Heart left ventricle (tissue), 16 donors: ENCODE data around the gene RNF217. TPM values are rescaled to one million over a fixed set of nuclear protein-coding genes. Genes with fewer than 3 reads are reported as not detected.

Experiments used
- ATAC-seq, 4 donors: fragments of 200-7000 bp; cut with Tn5 transposase; one replicate each; pipeline ENCODE4 v1.9.1; 2020 to 2022; ENCODE audit warnings: moderate library complexity in 4 of 4, mild to moderate bottlenecking in 3 of 4, moderate number of reproducible peaks in 1 of 4
- DNase-seq, 5 donors: peaks; one replicate each; pipeline ENCODE4 v3.0.0-alpha.2; 2020
- H3K27ac ChIP-seq, 12 donors: fragments of 200-600 bp; sonication (generic) in 4 of 12; one replicate each; pipeline versions ENCODE4 v1.5.0 to v1.8.0; 2016 to 2022; ENCODE audit warnings: mild to moderate bottlenecking in 2 of 12
- H3K27me3 ChIP-seq, 9 donors: fragments of 200-600 bp; sonication (generic) in 2 of 9; one replicate each; pipeline versions ENCODE4 v1.5.1 to v1.8.0; 2016 to 2022; ENCODE audit warnings: mild to moderate bottlenecking in 3 of 9
- H3K36me3 ChIP-seq, 9 donors: fragments of 200-600 bp; sonication (generic) in 2 of 9; one replicate each; pipeline versions ENCODE4 v1.5.0 to v1.8.0; 2018 to 2022; ENCODE audit warnings: mild to moderate bottlenecking in 2 of 9
- H3K4me1 ChIP-seq, 12 donors: fragments of 200-600 bp; sonication (generic) in 4 of 12; one replicate each; pipeline versions ENCODE4 v1.5.0 to v1.8.0; 2016 to 2022; ENCODE audit warnings: mild to moderate bottlenecking in 3 of 12
- H3K4me3 ChIP-seq, 12 donors: fragments of 200-600 bp; sonication (generic) in 4 of 12; one replicate each; pipeline versions ENCODE4 v1.5.0 to v1.8.0; 2017 to 2022; ENCODE audit warnings: mild to moderate bottlenecking in 9 of 12, moderate library complexity in 4 of 12
- H3K9me3 ChIP-seq, 12 donors: fragments of 200-600 bp; sonication (generic) in 4 of 12; one replicate each; pipeline versions ENCODE4 v1.5.0 to v1.8.0; 2016 to 2022; ENCODE audit warnings: mild to moderate bottlenecking in 1 of 12
- POLR2A ChIP-seq, 2 donors: fragments of 450-650 bp; IDR thresholded peaks; one replicate each; pipeline ENCODE4 v1.6.1; 2017; ENCODE audit warnings: antibody characterized with exemption in 2 of 2, mild to moderate bottlenecking in 2 of 2, moderate library complexity in 2 of 2
- WGBS, 4 donors: extraction: QIAGEN DNeasy Blood & Tissue Kit in 2 of 4; methylation state at CpG; one replicate each; pipeline versions ENCODE4 v1.1.5 to v1.1.7; 2013 to 2018; 5-methylcytosine and 5-hydroxymethylcytosine counted together
- intact Hi-C, 10 donors: fragments of 100-400 bp; cut with DNase I; formaldehyde crosslinking; loops; one replicate each; pipeline versions ENCODE4 v1.11.1 to v1.14.2; 2022
- polyA plus RNA-seq, 2 donors: library from polyadenylated mRNA; stranded (reverse); fragments of 200-250 nt; gene quantifications; one replicate each; pipeline ENCODE4 v1.2.3, GENCODE V29; 2013
- total RNA-seq, 9 donors: library from RNA; depleted of rRNA in 2 of 9; stranded (reverse); fragments of >200 nt in 2 of 9; fragmentation: NEBNext Ultra II Directional in 3 of 9; extraction: Animal tissue kit (Norgen Biotek cat#: 25700) in 3 of 9; gene quantifications; one replicate each; pipeline versions ENCODE4 v1.1.0 to v1.2.4, GENCODE V29; 2016 to 2023
- TF ChIP-seq, protein P1 (sequence below), 12 donors: fragments of 200-600 bp; sonication (generic) in 4 of 12; IDR thresholded peaks; one replicate each; pipeline versions ENCODE4 v1.5.0 to v1.8.0; 2018 to 2022; ENCODE audit warnings: antibody characterized with exemption in 12 of 12, mild to moderate bottlenecking in 5 of 12
- donor health status: ischemic (EF 13 %, LVEDD 7.1; RV severe dilation, severe dysfunction).
- donor health status: healthy with polysubstance abuse.
- donor health status: DM: no; HTN: yes; CAD: no.
- donor health status: DM: no; HTN: no; CAD: no.
- donor health status: ischemic (EF 25% LVEDD 6.9; RV normal size, moderate dysfunction).
- donor health status: ischemic (EF 25% LVEDD 5.7; RV mildly dilated, moderate dysfunction).
- donor health status: healthy.
- donor health status: DM: yes; HTN: yes; CAD: no.
- donor health status: ischemic (EF 35%, LVEDD 5.7; RV mildly dilated, moderate dysfunction).
- donor health status: nonischemic (EF 11% LVEDD 7.7; RV severe dilation, severe dysfunction).
- donor health status: DM: yes; HTN: yes; CAD: no.
- donor health status: PGD.
- donor health status: ischemic (EF 29% LVEDD 5.4; RV normal size, mild dysfunction).
- donor health status: nonischemic (EF 23%, LVEDD 6.1; RV moderate dilation, normal function).

The RNF217 gene
- total and polyA plus RNA-seq, 11 donors: 2.2 to 21.6 (median 13.9) TPM

DNA sequence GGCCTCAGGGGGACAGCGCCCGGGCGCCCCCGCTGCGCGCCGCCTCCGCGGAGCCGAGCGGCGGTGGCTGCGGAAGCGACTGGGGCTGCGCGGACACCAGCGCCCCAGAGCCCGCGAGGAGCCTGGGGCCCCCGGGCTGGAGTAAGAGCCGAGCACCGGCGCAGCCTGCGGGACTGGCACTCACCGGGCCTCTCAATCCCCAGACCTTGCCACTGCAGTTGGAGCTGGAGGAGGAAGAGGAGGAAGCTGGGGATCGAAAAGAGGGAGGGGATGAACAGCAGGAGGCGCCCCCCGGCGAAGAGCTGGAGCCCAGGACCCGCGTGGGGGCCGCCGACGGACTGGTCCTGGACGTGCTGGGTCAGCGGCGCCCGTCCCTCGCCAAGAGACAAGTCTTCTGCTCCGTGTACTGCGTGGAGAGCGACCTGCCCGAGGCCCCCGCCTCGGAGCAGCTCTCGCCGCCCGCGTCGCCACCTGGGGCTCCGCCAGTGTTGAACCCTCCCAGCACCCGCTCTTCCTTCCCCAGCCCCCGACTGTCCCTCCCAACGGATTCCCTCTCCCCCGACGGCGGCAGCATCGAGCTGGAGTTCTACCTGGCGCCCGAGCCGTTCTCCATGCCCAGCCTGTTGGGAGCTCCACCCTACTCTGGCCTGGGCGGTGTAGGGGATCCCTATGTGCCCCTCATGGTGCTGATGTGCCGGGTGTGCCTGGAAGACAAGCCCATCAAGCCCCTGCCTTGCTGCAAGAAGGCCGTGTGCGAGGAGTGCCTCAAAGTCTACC, 590 bp downstream of the RNF217 start:
- intact Hi-C loops: loop anchor here (5.0 to 10.0 kb wide), 9 partner anchors 39 to 342 kb away; partner anchors contain the start of gene HDDC2 (in 1 of the 10)
- H3K27ac ChIP-seq: peak overlapping the region; percentile 84 to 96 (median 89)
- H3K4me3 ChIP-seq: peak overlapping the region; percentile 67 to 95 (median 85)
- H3K36me3 ChIP-seq: peaks cover 0 to 7% (median 0%) of the 10 kb centered on the region in 9 donors
- TF ChIP-seq, protein P1, sequence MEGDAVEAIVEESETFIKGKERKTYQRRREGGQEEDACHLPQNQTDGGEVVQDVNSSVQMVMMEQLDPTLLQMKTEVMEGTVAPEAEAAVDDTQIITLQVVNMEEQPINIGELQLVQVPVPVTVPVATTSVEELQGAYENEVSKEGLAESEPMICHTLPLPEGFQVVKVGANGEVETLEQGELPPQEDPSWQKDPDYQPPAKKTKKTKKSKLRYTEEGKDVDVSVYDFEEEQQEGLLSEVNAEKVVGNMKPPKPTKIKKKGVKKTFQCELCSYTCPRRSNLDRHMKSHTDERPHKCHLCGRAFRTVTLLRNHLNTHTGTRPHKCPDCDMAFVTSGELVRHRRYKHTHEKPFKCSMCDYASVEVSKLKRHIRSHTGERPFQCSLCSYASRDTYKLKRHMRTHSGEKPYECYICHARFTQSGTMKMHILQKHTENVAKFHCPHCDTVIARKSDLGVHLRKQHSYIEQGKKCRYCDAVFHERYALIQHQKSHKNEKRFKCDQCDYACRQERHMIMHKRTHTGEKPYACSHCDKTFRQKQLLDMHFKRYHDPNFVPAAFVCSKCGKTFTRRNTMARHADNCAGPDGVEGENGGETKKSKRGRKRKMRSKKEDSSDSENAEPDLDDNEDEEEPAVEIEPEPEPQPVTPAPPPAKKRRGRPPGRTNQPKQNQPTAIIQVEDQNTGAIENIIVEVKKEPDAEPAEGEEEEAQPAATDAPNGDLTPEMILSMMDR (IDR thresholded peaks at IDR 0.05): peak in 6 of 12 donors; percentile 4 to 50 (median 30)
- no peak for TF ChIP-seq POLR2A (IDR thresholded peaks at IDR 0.05)
- no peaks in the 10 kb centered on the region for H3K9me3 ChIP-seq
- ATAC-seq: peak in 3 of 4 donors; percentile 52 to 58 (median 56)
- 1% methylated on average over 38 to 65 of the region's 65 CpGs for WGBS, 4 donors
- peaks cover 0 to 42% (median 24%) of the 10 kb centered on the region in 12 donors for H3K4me1 ChIP-seq
- peak; percentile 36 to 72 (median 48) for DNase-seq
- H3K27me3 ChIP-seq: no peaks in the 10 kb centered on the region

DNA sequence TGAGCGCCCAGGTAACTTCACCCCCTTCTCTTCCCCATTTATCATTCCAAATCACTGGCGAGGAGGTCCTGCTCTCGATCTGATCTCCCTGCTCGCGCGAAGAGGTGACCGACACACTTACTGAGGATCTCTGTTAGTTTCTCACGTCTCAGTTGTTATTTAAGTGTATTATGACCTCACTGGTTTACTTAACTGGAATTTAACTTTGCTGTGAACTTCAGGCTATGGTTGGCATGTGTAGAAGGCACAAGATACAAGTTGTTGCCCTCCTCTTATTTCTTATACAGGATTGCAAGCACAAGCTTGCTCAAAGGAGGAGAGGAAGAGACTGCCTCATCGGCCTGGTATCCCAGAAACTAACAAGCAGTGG, 1.2 kb downstream of the RNF217 start:
- 4 to 5% (median 5%) methylated on average over 9 of the region's 9 CpGs for WGBS, 4 donors
- no peak for DNase-seq
- Histone ChIP-seq H3K4me3 (peak overlapping the region; percentile 67 to 95 (median 85)), H3K36me3 (peaks cover 0 to 9% (median 0%) of the 10 kb centered on the region in 9 donors), H3K27me3 (no peaks in the 10 kb centered on the region), H3K27ac (peak overlapping the region; percentile 84 to 96 (median 89)), H3K9me3 (no peaks in the 10 kb centered on the region), H3K4me1 (peaks cover 0 to 46% (median 26%) of the 10 kb centered on the region in 12 donors)
- ATAC-seq: peak in 2 of 4 donors; percentile 13 to 34
- intact Hi-C loops: loop anchor here (5.0 to 10.0 kb wide), 9 partner anchors 39 to 341 kb away; partner anchors contain the start of gene HDDC2 (in 1 of the 10)
- TF ChIP-seq POLR2A (IDR thresholded peaks at IDR 0.05): no peak
- TF ChIP-seq, protein P1 (IDR thresholded peaks at IDR 0.05): no peak

DNA sequence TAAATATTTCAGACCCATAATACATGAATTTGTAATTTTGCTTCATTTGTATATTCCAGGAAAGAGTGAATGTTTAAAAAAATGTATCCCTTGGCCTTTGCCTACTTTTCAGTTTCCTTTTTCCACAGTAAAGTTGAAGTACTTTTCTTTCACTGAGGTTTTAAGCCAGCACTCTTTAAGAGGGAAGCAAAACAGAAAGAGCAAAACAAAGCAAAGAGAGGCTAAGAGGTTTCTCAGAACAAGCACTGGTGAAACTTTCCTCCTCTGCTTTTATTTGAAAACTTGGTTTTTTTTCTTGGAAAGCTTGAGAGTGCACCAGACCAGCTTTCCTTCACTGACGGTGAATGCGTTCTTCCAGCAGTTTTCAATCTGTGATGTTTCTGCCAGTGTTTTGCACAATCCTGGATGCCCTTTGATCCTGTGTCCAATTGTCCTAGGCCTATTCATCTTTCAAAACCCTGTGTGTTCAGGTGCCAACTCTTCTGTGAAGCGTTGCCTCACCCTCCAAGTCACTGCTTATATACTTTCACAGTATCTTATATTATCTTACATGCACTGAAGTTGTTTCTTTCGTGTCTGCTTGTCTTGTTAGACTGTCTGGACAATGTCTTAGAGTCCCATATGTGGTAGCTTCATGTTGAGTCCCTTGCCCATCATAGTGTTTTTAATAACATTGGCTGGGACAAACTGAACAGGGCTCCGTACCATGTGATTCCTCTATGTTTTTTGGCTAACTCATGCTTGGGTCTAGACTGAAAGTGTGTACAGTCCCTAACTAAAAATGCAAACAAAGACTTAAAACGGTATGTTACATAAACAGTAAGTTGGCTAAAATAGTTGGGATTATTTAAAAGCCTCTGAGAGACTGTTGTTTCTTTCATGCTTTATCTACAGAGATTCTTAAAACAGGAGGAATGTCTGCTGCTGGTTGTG, 1.9 kb downstream of the RNF217 start:
- 8 to 20% (median 17%) methylated on average over 6 of the region's 6 CpGs for WGBS, 4 donors
- Histone ChIP-seq H3K9me3 (no peaks in the 10 kb centered on the region), H3K27ac (peak overlapping the region; percentile 84 to 96 (median 89)), H3K36me3 (peaks cover 0 to 9% (median 0%) of the 10 kb centered on the region in 9 donors), H3K4me3 (peak overlapping the region; percentile 67 to 95 (median 85)), H3K4me1 (peaks cover 0 to 50% (median 32%) of the 10 kb centered on the region in 12 donors), H3K27me3 (no peaks in the 10 kb centered on the region)
- ATAC-seq: peak in 1 of 4 donors; percentile 23
- no peak for DNase-seq
- intact Hi-C loops: loop anchor here (5.0 to 10.0 kb wide), 9 partner anchors 38 to 341 kb away; partner anchors contain the start of gene HDDC2 (in 1 of the 10)
- TF ChIP-seq POLR2A (IDR thresholded peaks at IDR 0.05): no peak
- TF ChIP-seq, protein P1 (IDR thresholded peaks at IDR 0.05): no peak
